T-cell (primary cell): ENCODE data around the gene MAN2A1. TPM values are rescaled to one million over a fixed set of nuclear protein-coding genes. Genes with fewer than 3 reads are reported as not detected.

ENCODE experiments used
- ATAC-seq, 4 experiments: fragments of 200-7000 bp in 3 of 4; fragments of 150-1000 bp in 1 of 4; cut with Tn5 transposase; replicated peaks in 1 of 4; 1 replicate in 3 of 4; 2 replicates in 1 of 4; pipeline ENCODE4 v1.10.0; 2021; ENCODE audit warnings: moderate library complexity in 3 of 4, mild to moderate bottlenecking in 2 of 4, moderate number of reproducible peaks in 1 of 4
- CTCF ChIA-PET, 2 donors: fragments of 300-600 bp; sonication (Branson Sonifier 250); formaldehyde crosslinking; loops; one replicate each; lab custom pipeline; 2022; ENCODE audit warnings: antibody characterized with exemption in 2 of 2; lab: Charles Lee
- POLR2A ChIA-PET, 2 donors: fragments of 300-600 bp; sonication (Branson Sonifier 250); formaldehyde crosslinking; loops; one replicate each; lab custom pipeline; 2022; ENCODE audit warnings: antibody characterized with exemption in 2 of 2; lab: Charles Lee
- DNase-seq, 35 experiments: peaks; one replicate each; pipeline versions ENCODE4 v3.0.0 to v3.0.0-alpha.2; 2013 to 2023
- H3K27ac ChIP-seq: one replicate; pipeline ENCODE4 v1.5.1; 2013; ENCODE audit warnings: low read length
- H3K27me3 ChIP-seq, 2 experiments: replicated peaks in 1 of 2; 1 replicate in 1 of 2; 2 replicates in 1 of 2; pipeline versions ENCODE4 v1.6.1 to v1.7.0; 2013; ENCODE audit warnings: low read length in 1 of 2, mixed read lengths in 1 of 2; ENCODE audit not compliant: control insufficient read depth in 2 of 2, insufficient read depth in 2 of 2; ENCODE audit errors: extremely low read depth in 1 of 2
- H3K36me3 ChIP-seq, 2 donors: 1 replicate in 1 of 2; 2 replicates in 1 of 2; pipeline versions ENCODE4 v1.6.1 to v1.7.0; 2013; ENCODE audit warnings: low read length in 1 of 2; ENCODE audit not compliant: control insufficient read depth in 2 of 2, insufficient read depth in 1 of 2; ENCODE audit errors: extremely low read depth in 1 of 2
- H3K4me1 ChIP-seq, 2 experiments: 1 replicate in 1 of 2; 2 replicates in 1 of 2; pipeline versions ENCODE4 v1.6.1 to v1.7.0; 2013; ENCODE audit warnings: low read length in 2 of 2, mixed read lengths in 1 of 2; ENCODE audit not compliant: insufficient read depth in 2 of 2, control insufficient read depth in 1 of 2; ENCODE audit errors: extremely low read depth in 1 of 2
- H3K4me3 ChIP-seq, 2 donors: 1 replicate in 1 of 2; 2 replicates in 1 of 2; pipeline versions ENCODE4 v1.5.1 to v1.7.0; 2013; ENCODE audit warnings: mild to moderate bottlenecking in 2 of 2, low read length in 1 of 2, moderate library complexity in 1 of 2; ENCODE audit not compliant: control insufficient read depth in 1 of 2; ENCODE audit errors: extremely low read depth in 1 of 2
- H3K9me3 ChIP-seq: 2 replicates; pipeline ENCODE4 v1.7.0; 2013
- H3K27ac Mint-ChIP-seq, 2 donors: one replicate each; pipeline ENCODE4 v1.8.0; 2020 to 2021; ENCODE audit warnings: mild to moderate bottlenecking in 2 of 2, mixed read lengths in 2 of 2
- H3K27me3 Mint-ChIP-seq, 2 donors: one replicate each; pipeline ENCODE4 v1.8.0; 2021 to 2022; ENCODE audit warnings: mixed read lengths in 2 of 2
- H3K36me3 Mint-ChIP-seq: one replicate; pipeline ENCODE4 v1.8.0; 2021; ENCODE audit warnings: mixed read lengths
- H3K4me1 Mint-ChIP-seq, 3 donors: one replicate each; pipeline ENCODE4 v1.8.0; 2020 to 2022; ENCODE audit warnings: mixed read lengths in 3 of 3, mild to moderate bottlenecking in 1 of 3
- H3K4me3 Mint-ChIP-seq, 3 donors: one replicate each; pipeline ENCODE4 v1.8.0; 2020 to 2022; ENCODE audit warnings: mild to moderate bottlenecking in 3 of 3, mixed read lengths in 3 of 3, moderate library complexity in 3 of 3
- H3K9me3 Mint-ChIP-seq, 3 donors: one replicate each; pipeline ENCODE4 v1.8.0; 2020 to 2022; ENCODE audit warnings: mixed read lengths in 3 of 3
- WGBS: methylation state at CpG from one replicate; pipeline ENCODE4 v1.1.5; 2013; ENCODE audit warnings: missing lambda C conversion rate; ENCODE audit not compliant: insufficient coverage; 5-methylcytosine and 5-hydroxymethylcytosine counted together
- total RNA-seq, 35 experiments: library from RNA in 6 of 35; stranded (reverse) in 6 of 35; fragments of 120-200 nt in 1 of 35; gene quantifications; one replicate each; pipeline versions ENCODE4 v1.2.1 to v1.2.4 and lab custom pipeline; 2013 to 2026

MAN2A1 gene
- total RNA-seq, 5 donors from 2014 or later (not counting 1 experiment from before 2014, with no cell fraction given): 46.7 to 64.0 (median 50.4) TPM

- Histone ChIP-seq H3K9me3 (no peaks in the 10 kb centered on the region), H3K27ac (no peak overlapping the region), H3K4me1 (peaks cover 0 to 6% of the 10 kb centered on the region in 2 experiments), H3K27me3 (no peaks in the 10 kb centered on the region), H3K4me3 (no peak overlapping the region), H3K36me3 (no peaks in the 10 kb centered on the region)
- Mint-ChIP-seq H3K36me3 (no peaks in the 10 kb centered on the region), H3K27me3 (peaks cover 1 to 4% of the 10 kb centered on the region in 2 donors), H3K4me1 (peaks cover 3 to 5% (median 4%) of the 10 kb centered on the region in 3 donors), H3K27ac (no peak overlapping the region), H3K9me3 (no peaks in the 10 kb centered on the region), H3K4me3 (no peak overlapping the region)
- ChIA-PET CTCF (interaction anchor here in 1 of 2 donors (1.1 kb wide), 1 partner anchor 907 kb away, joined by 4 read pairs; no protein-coding TSS in a partner anchor), POLR2A (no interaction called here)
- WGBS: 96% methylated on average over 2 of the region's 4 CpGs
- no peak for DNase-seq
- no peak for ATAC-seq
Observed at GRCh38 chr5:109685916-109686315, 3.8 kb upstream of the MAN2A1 start.

GRCh38 chr5:109688630-109688969, 1.1 kb upstream of the MAN2A1 start:
- ATAC-seq (no peak), DNase-seq (peak in 5 of 35 experiments; percentile 4 to 61 (median 11))
- no peaks in the 10 kb centered on the region for H3K36me3 Mint-ChIP-seq
- Histone ChIP-seq H3K27me3 (no peaks in the 10 kb centered on the region), H3K4me3 (peak overlapping the region; percentile 58 to 97), H3K36me3 (no peaks in the 10 kb centered on the region), H3K9me3 (no peaks in the 10 kb centered on the region), H3K27ac (peak overlapping the region; percentile 68), H3K4me1 (peaks cover 12 to 16% of the 10 kb centered on the region in 2 experiments)
- H3K9me3 Mint-ChIP-seq: no peaks in the 10 kb centered on the region
- H3K4me3 Mint-ChIP-seq: peak overlapping the region; percentile 84 to 90 (median 85)
- peak overlapping the region; percentile 88 to 93 for H3K27ac Mint-ChIP-seq
- CTCF ChIA-PET: interaction anchor here (0.6 to 2.8 kb wide), 13 partner anchors 9 to 938 kb away, joined by 3 to 11 read pairs (median 3); no protein-coding TSS in a partner anchor
- WGBS: 28% methylated on average over 5 of the region's 6 CpGs
- H3K4me1 Mint-ChIP-seq: peaks cover 30 to 31% (median 30%) of the 10 kb centered on the region in 3 donors
- POLR2A ChIA-PET: interaction anchor here in 1 of 2 donors (1.2 kb wide), 1 partner anchor 1404 kb away, joined by 3 read pairs; the partner anchor contains the start of gene WDR36
- peaks cover 0 to 1% of the 10 kb centered on the region in 2 donors for H3K27me3 Mint-ChIP-seq

- DNase-seq (peak; percentile 47 to 93 (median 70)), ATAC-seq (peak; percentile 79 to 88 (median 81))
- Histone ChIP-seq H3K27ac (peak overlapping the region; percentile 91), H3K4me3 (peak overlapping the region; percentile 95 to 97), H3K4me1 (peaks cover 16 to 18% of the 10 kb centered on the region in 2 experiments), H3K36me3 (no peaks in the 10 kb centered on the region), H3K27me3 (no peaks in the 10 kb centered on the region), H3K9me3 (no peaks in the 10 kb centered on the region)
- Mint-ChIP-seq H3K27ac (peak overlapping the region; percentile 88 to 93), H3K27me3 (no peaks in the 10 kb centered on the region), H3K9me3 (no peaks in the 10 kb centered on the region), H3K36me3 (no peaks in the 10 kb centered on the region), H3K4me3 (peak overlapping the region; percentile 84 to 90 (median 85)), H3K4me1 (peaks cover 35 to 36% (median 36%) of the 10 kb centered on the region in 3 donors)
- WGBS: 1% methylated on average over 48 of the region's 68 CpGs
- ChIA-PET POLR2A (interaction anchor here in 1 of 2 donors (0.6 to 1.2 kb wide), 3 partner anchors 133 to 1403 kb away, joined by 3 to 7 read pairs (median 4); partner anchors contain the start of genes PJA2 and WDR36), CTCF (interaction anchor here (0.7 to 2.8 kb wide), 7 partner anchors 9 to 937 kb away, joined by 3 to 11 read pairs (median 4); no protein-coding TSS in a partner anchor)
Observed at GRCh38 chr5:109688970-109689739, 572 bp upstream of the MAN2A1 start.

GRCh38 chr5:109690242-109690974, 681 bp downstream of the MAN2A1 start:
- Mint-ChIP-seq H3K27me3 (no peaks in the 10 kb centered on the region), H3K27ac (peak overlapping the region; percentile 81 to 87), H3K9me3 (no peaks in the 10 kb centered on the region), H3K4me3 (peak overlapping the region; percentile 84 to 90 (median 85)), H3K4me1 (peaks cover 48 to 49% (median 48%) of the 10 kb centered on the region in 3 donors), H3K36me3 (no peaks in the 10 kb centered on the region)
- Histone ChIP-seq H3K4me3 (peak overlapping the region; percentile 95 to 97), H3K27me3 (no peaks in the 10 kb centered on the region), H3K9me3 (no peaks in the 10 kb centered on the region), H3K27ac (peak overlapping the region; percentile 91), H3K36me3 (no peaks in the 10 kb centered on the region), H3K4me1 (peaks cover 24 to 25% of the 10 kb centered on the region in 2 experiments)
- ChIA-PET POLR2A (interaction anchor here (0.6 to 1.2 kb wide), 8 partner anchors 10 to 1049 kb away, joined by 3 to 5 read pairs (median 4); partner anchors contain the start of genes PJA2 (in 1 of the 2) and SLC25A46 (in 1 of the 2)), CTCF (interaction anchor here (0.6 to 2.0 kb wide), 11 partner anchors 9 to 719 kb away, joined by 3 to 12 read pairs (median 4); no protein-coding TSS in a partner anchor)
- ATAC-seq: peak; percentile 3 to 6 (median 4)
- DNase-seq: peak in 29 of 35 experiments; percentile 8 to 60 (median 36)
- WGBS: under 1% methylated on average over 68 of the region's 71 CpGs

- peaks cover 53 to 55% (median 54%) of the 10 kb centered on the region in 3 donors for H3K4me1 Mint-ChIP-seq
- 0% methylated on average over 9 of the region's 26 CpGs for WGBS
- H3K27me3 Mint-ChIP-seq: no peaks in the 10 kb centered on the region
- ChIA-PET POLR2A (interaction anchor here (0.6 to 1.1 kb wide), 5 partner anchors 17 to 1048 kb away, joined by 3 to 5 read pairs (median 4); partner anchors contain the start of gene SLC25A46 (in 1 of the 2)), CTCF (interaction anchor here (0.6 to 2.0 kb wide), 11 partner anchors 8 to 719 kb away, joined by 3 to 12 read pairs (median 3); no protein-coding TSS in a partner anchor)
- H3K27ac Mint-ChIP-seq: peak overlapping the region; percentile 81 to 83
- H3K9me3 ChIP-seq: no peaks in the 10 kb centered on the region
- H3K36me3 ChIP-seq: no peaks in the 10 kb centered on the region
- H3K4me3 Mint-ChIP-seq: peak overlapping the region; percentile 84 to 90 (median 85)
- H3K27me3 ChIP-seq: no peaks in the 10 kb centered on the region
- H3K4me3 ChIP-seq: peak overlapping the region; percentile 95 to 97
- H3K9me3 Mint-ChIP-seq: no peaks in the 10 kb centered on the region
- no peaks in the 10 kb centered on the region for H3K36me3 Mint-ChIP-seq
- H3K4me1 ChIP-seq: peaks cover 28 to 29% of the 10 kb centered on the region in 2 experiments
- DNase-seq (peak in 34 of 35 experiments; percentile 20 to 79 (median 51)), ATAC-seq (peak in 3 of 4 experiments; percentile 13 to 41 (median 15))
- peak overlapping the region; percentile 91 for H3K27ac ChIP-seq
Observed at GRCh38 chr5:109690975-109691574, 1.3 kb downstream of the MAN2A1 start.
